ENCODE measurements around the gene DCTN5. TPM values are rescaled to one million over a fixed set of nuclear protein-coding genes. Genes with fewer than 3 reads are reported as not detected.

Gene DCTN5
- total RNA-seq, 8 experiments from 2014 or later, result 35.5 to 58.2 (median 44.9) TPM

DNA sequence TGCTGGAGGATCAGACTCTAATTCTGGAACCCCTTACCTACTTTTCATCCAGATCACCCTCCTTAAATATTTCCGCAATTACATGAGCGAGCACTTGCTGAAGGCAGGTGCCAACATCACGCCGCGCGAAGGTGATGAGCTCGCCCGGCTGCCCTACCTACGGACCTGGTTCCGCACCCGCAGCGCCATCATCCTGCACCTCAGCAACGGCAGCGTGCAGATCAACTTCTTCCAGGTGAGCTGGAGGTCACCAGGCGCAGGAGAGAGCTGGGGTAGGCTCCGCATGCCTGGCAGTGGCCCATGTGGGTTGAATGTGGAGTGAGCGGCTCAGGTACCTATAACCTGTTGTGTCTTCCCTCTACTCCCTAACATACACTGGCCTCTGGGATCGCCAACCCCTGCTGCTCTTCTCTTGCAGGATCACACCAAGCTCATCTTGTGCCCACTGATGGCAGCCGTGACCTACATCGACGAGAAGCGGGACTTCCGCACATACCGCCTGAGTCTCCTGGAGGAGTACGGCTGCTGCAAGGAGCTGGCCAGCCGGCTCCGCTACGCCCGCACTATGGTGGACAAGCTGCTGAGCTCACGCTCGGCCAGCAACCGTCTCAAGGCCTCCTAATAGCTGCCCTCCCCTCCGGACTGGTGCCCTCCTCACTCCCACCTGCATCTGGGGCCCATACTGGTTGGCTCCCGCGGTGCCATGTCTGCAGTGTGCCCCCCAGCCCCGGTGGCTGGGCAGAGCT is 48.3 kb downstream of the DCTN5 start:
- in situ Hi-C loops (cut with MboI; ENCODE audit: low pct_unique_long_range_greater_than_20kb in 2 of 9, low sequenced_read_pairs in 9 of 9, unreplicated experiment in 9 of 9), result loop anchor here in 1 of 9 experiments (25.0 kb wide), 1 partner anchor 823 kb away; no protein-coding TSS in a partner anchor
- no peaks in the 10 kb centered on the region for H3K4me1 ChIP-seq (replicated peaks in 1 of 2)
- no peak for ATAC-seq (replicated peaks in 6 of 8)
- H3K27ac ChIP-seq, result no peak overlapping the region
- no peak overlapping the region for H3K4me3 ChIP-seq
- 90 to 100% (median 100%) methylated on average over 2 to 18 of the region's 36 CpGs; no CpG with 5 or more reads in 5 of the 10 experiments for WGBS, 10 experiments

DNA sequence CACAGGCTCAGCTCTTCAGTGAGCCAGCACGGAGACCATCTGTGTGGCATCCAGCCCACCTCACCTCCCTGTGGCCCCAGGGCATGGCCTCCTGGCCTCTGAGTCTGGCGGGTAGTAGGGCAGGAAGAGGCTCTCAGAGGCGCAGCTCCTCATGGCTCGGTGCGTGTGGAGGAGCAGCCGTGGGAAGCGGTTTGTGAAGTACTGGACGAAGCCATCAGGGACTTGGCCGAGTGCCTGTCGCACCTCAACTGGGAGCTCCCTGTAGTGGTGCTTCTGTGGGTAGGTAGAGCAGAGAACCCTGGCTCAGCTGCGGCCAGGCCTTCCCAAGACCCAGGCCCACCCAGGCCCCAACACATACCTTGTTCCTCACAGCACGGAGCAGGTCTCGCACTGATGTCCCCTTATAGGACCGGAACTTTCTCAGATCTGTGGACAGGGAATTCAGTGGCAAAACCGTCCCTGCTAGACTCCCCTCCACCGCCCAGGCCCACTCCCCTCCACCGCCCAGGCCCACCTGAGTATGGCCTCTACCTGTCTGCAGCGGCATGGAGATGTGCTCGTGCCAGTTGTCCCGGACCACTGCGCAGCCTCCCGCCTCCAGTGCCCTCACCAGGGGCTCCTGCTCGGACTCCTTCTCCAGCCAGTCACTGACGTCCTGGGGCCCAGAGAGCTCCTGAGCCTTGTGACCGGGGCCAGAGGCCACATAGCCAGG is 49.7 kb downstream of the DCTN5 start:
- no peak overlapping the region for H3K4me3 ChIP-seq
- no peak for ATAC-seq (replicated peaks in 6 of 8)
- H3K4me1 ChIP-seq (replicated peaks in 1 of 2), result peaks cover 0 to 3% of the 10 kb centered on the region in 2 donors
- in situ Hi-C loops (cut with MboI; ENCODE audit: low pct_unique_long_range_greater_than_20kb in 2 of 9, low sequenced_read_pairs in 9 of 9, unreplicated experiment in 9 of 9), result loop anchor here in 1 of 9 experiments (25.0 kb wide), 1 partner anchor 821 kb away; no protein-coding TSS in a partner anchor
- WGBS, 10 experiments, result 97 to 100% methylated on average over 1 to 6 of the region's 25 CpGs; no CpG with 5 or more reads in 8 of the 10 experiments
- H3K27ac ChIP-seq, result no peak overlapping the region

DNA sequence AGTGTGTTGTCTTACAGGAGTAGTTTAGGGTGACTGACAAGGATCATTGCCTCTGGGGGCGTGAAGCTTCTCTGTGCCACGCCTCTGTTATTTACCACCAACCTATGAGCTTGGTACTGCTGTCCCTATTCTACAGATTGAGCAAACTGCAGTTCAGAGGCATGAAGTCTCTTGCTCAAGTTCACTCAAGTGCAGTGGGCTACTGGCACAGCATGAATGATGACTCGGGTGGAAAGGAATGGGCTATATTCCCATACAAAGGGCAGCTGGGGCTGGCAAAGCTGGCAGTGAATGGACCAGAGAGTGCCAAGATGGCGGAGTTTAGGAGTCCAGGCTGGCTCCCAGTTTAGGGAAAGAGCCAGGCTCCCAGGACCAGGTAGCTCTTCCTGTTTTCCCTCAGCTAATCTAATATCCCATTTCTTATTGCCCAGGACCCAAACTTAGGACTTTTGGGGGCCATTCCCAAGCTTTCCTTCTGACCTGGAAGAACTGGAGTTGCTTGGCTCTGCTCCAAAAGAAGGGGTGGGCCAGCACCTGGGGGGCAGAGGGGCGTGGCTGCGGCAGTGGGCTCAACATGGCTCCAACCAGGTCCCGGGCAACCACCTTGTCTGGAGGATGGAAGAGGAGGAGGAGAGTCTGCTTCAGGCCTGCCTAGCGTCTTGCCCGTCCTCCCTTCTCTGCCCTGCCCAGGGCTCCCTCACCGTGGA is 50.4 kb downstream of the DCTN5 start:
- no peak for ATAC-seq (replicated peaks in 6 of 8)
- H3K27ac ChIP-seq, result no peak overlapping the region
- in situ Hi-C loops (cut with MboI; ENCODE audit: low pct_unique_long_range_greater_than_20kb in 2 of 9, low sequenced_read_pairs in 9 of 9, unreplicated experiment in 9 of 9), result loop anchor here in 1 of 9 experiments (25.0 kb wide), 1 partner anchor 821 kb away; no protein-coding TSS in a partner anchor
- H3K4me1 ChIP-seq (replicated peaks in 1 of 2), result peaks cover 0 to 3% of the 10 kb centered on the region in 2 donors
- WGBS, 10 experiments, result 80 to 100% (median 100%) methylated on average over 1 to 4 of the region's 10 CpGs; no CpG with 5 or more reads in 3 of the 10 experiments
- H3K4me3 ChIP-seq, result no peak overlapping the region

DNA sequence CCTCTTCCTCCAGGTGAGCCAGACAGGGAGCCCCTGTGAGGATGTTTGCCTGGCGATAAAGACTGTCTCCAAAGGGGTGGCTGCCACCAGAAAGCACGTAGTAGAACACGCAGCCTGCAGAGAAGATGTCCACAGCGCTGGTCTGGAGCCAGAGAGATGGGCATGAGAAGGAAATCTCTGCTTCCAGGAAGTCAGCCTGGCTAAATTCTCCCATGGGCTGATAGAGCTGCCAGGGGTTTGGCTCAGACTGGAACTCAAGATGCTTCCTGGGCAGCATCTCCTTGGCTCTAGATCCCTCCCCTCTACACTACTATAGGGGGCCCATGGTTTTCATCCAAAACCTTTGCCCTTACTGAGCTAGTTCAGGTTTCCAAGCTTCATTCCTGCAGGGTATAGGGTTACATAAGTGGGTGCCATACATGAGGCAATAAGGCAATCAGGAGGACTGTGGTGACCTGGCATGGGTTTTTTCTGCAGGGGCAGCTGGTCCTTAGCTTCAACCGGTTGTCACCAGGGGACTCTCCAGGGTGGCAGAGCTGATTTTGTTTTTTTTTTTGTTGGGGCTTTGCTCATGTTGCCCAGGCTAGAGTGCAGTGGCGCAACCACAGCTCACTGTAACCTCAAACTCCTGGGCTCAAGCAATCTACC is 51.0 kb downstream of the DCTN5 start:
- no peak overlapping the region for H3K27ac ChIP-seq
- no peak overlapping the region for H3K4me3 ChIP-seq
- in situ Hi-C loops (cut with MboI; ENCODE audit: low pct_unique_long_range_greater_than_20kb in 2 of 9, low sequenced_read_pairs in 9 of 9, unreplicated experiment in 9 of 9), result loop anchor here in 1 of 9 experiments (25.0 kb wide), 1 partner anchor 820 kb away; no protein-coding TSS in a partner anchor
- 80 to 100% (median 100%) methylated on average over 1 to 4 of the region's 6 CpGs; no CpG with 5 or more reads in 4 of the 10 experiments for WGBS, 10 experiments
- no peak for ATAC-seq (replicated peaks in 6 of 8)
- peaks cover 0 to 3% of the 10 kb centered on the region in 2 donors for H3K4me1 ChIP-seq (replicated peaks in 1 of 2)

DNA sequence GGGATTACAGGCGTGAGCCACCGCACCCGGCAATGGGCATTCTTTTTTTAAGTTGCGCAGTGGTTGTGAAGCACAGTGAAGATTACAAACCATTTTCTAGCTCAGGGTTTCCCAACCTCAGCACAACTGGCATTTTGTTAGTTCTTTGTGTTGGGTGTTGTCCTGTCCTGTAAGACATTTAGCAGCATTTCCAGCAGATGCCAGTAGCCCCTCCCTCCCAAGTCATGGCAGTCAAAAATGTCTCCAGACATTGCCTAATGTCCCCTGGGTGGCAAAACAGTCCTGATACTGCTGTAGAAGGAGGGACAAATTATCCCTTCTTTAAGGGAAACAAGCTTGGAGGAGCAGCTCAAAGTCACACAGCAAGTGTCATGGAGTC is 53.0 kb downstream of the DCTN5 start:
- 100% methylated on average over 1 to 4 of the region's 4 CpGs; no CpG with 5 or more reads in 7 of the 10 experiments for WGBS, 10 experiments
- in situ Hi-C loops (cut with MboI; ENCODE audit: low pct_unique_long_range_greater_than_20kb in 2 of 9, low sequenced_read_pairs in 9 of 9, unreplicated experiment in 9 of 9), result loop anchor here in 1 of 9 experiments (25.0 kb wide), 1 partner anchor 818 kb away; no protein-coding TSS in a partner anchor
- Histone ChIP-seq H3K4me3 (peak overlapping the region in 2 of 5 donors; percentile 6 to 13), H3K27ac (peak overlapping the region in 1 of 2 donors; percentile 33), H3K4me1 (replicated peaks in 1 of 2) (peaks cover 0 to 3% of the 10 kb centered on the region in 2 donors)
- peak in 2 of 8 experiments; percentile 56 to 69 for ATAC-seq (replicated peaks in 6 of 8)

DNA sequence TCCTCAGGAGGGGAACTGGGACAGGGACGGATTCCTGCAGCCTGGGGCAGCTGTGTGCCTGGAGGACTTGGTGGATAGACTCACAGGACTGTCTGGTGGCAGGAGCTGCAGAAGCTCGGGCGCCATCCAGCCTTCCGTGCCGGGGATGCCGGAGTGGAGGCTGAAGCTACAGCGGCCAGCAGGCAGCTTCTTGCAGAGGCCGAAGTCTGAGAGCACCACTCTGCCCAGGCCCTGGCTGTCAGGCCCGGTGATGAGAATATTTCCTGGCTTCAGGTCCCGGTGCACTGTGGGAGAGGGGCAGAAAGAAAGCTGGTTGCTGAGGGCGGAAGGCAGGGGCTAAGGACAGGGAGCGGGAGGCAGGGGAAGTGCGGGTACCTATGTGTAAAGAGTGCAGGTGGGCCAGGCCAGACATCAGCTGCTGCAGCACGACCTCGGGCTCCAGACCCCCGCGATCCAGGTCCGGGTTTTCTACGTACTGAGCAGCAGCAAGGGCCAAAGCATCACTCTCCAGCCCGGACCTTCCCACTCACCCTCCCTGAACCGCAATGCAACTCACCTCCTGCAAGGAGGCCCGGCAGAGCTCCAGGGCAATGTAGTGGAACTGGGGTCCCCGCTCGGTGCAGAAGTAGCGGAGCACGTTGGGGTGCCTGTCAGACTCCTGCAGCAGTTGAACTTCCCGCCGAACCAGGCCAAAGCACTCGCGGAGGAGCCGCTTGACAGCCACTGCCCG is 53.5 kb downstream of the DCTN5 start:
- peak overlapping the region in 1 of 2 donors; percentile 33 for H3K27ac ChIP-seq
- peaks cover 0 to 3% of the 10 kb centered on the region in 2 donors for H3K4me1 ChIP-seq (replicated peaks in 1 of 2)
- ATAC-seq (replicated peaks in 6 of 8), result peak; percentile 33 to 93 (median 88)
- WGBS, 10 experiments, result 20 to 48% (median 22%) methylated on average over 1 to 16 of the region's 32 CpGs; no CpG with 5 or more reads in 2 of the 10 experiments
- H3K4me3 ChIP-seq, result peak overlapping the region in 2 of 5 donors; percentile 6 to 13
- in situ Hi-C loops (cut with MboI; ENCODE audit: low pct_unique_long_range_greater_than_20kb in 2 of 9, low sequenced_read_pairs in 9 of 9, unreplicated experiment in 9 of 9), result loop anchor here in 1 of 9 experiments (25.0 kb wide), 1 partner anchor 817 kb away; no protein-coding TSS in a partner anchor

DNA sequence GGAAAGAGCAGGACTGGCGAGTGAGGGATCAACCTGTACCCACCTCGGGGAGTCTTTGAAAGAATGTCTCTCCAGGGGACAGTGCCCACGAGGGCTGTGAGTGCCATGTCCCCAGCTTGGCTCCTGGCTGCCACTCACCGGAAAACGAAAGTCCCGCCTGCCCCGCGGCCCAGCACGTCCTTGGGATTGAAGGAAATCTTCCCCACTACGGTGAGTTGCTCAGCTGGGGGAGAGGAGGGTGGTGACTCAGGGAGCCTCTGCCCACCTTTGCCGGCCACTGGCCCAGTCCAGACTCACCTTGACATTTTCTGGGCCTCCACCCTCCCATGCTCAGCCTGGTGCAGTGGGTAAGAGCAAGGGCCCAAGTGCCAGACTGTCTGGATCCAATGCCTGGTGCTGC is 54.5 kb downstream of the DCTN5 start:
- H3K4me3 ChIP-seq, result no peak overlapping the region
- in situ Hi-C loops (cut with MboI; ENCODE audit: low pct_unique_long_range_greater_than_20kb in 2 of 9, low sequenced_read_pairs in 9 of 9, unreplicated experiment in 9 of 9), result loop anchor here in 1 of 9 experiments (25.0 kb wide), 1 partner anchor 817 kb away; no protein-coding TSS in a partner anchor
- WGBS, 10 experiments, result 20 to 92% (median 89%) methylated on average over 1 to 6 of the region's 11 CpGs; no CpG with 5 or more reads in 3 of the 10 experiments
- H3K4me1 ChIP-seq (replicated peaks in 1 of 2), result peaks cover 0 to 3% of the 10 kb centered on the region in 2 donors
- ATAC-seq (replicated peaks in 6 of 8), result no peak
- H3K27ac ChIP-seq, result no peak overlapping the region

DNA sequence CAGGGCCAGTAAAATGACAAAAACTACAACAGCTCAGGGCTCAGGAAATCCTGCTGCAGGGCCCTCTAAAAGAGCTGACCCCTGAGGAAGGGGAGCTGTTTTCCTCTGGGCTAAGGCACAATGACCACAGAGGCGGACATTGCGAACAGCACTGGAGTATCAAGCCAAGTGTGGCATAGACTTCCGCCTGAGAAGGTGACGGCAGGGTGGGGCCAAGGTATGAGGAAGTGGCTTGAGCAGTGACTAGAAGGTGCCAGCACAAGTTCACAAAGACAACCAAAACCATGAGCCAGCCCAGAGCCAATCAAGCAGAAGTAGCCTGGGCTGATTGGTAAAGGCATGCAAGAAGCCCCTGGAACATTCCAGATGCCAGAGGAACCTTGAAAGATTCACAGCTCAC is 57.8 kb downstream of the DCTN5 start:
- WGBS, 10 experiments, result 31 to 100% (median 80%) methylated on average over 1 to 4 of the region's 4 CpGs; no CpG with 5 or more reads in 4 of the 10 experiments
- no peak for ATAC-seq (replicated peaks in 6 of 8)
- Histone ChIP-seq H3K4me3 (no peak overlapping the region), H3K27ac (no peak overlapping the region), H3K4me1 (replicated peaks in 1 of 2) (peaks cover 0 to 3% of the 10 kb centered on the region in 2 donors)
- in situ Hi-C loops (cut with MboI; ENCODE audit: low pct_unique_long_range_greater_than_20kb in 2 of 9, low sequenced_read_pairs in 9 of 9, unreplicated experiment in 9 of 9), result loop anchor here in 1 of 9 experiments (25.0 kb wide), 1 partner anchor 813 kb away; no protein-coding TSS in a partner anchor

DNA sequence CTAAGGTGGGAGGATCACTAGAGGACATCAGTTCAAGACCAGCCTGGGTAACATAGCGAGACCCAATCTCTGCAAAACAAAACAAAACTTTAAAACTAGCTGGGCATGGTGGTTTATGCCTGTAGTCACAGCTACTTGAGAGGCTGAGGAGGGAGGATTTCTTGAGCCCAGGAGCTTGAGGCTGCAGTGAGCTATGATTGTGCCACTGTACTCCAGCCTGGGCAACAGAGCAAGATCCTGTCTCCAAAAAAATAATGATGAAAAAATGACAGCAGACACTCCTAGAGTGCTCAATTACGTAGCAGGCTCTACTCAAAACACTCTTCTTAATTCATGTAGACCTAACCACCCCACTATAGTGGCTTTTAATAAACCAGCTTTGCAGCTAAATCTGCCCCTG is 58.8 kb downstream of the DCTN5 start:
- in situ Hi-C loops (cut with MboI; ENCODE audit: low pct_unique_long_range_greater_than_20kb in 2 of 9, low sequenced_read_pairs in 9 of 9, unreplicated experiment in 9 of 9), result loop anchor here in 1 of 9 experiments (25.0 kb wide), 1 partner anchor 812 kb away; no protein-coding TSS in a partner anchor
- no peak overlapping the region for H3K4me3 ChIP-seq
- H3K4me1 ChIP-seq (replicated peaks in 1 of 2), result peaks cover 0 to 2% of the 10 kb centered on the region in 2 donors
- no peak for ATAC-seq (replicated peaks in 6 of 8)
- no peak overlapping the region for H3K27ac ChIP-seq
- WGBS, 10 experiments, result 40 to 86% (median 65%) methylated on average over 1 to 2 of the region's 2 CpGs; no CpG with 5 or more reads in 3 of the 10 experiments

DNA sequence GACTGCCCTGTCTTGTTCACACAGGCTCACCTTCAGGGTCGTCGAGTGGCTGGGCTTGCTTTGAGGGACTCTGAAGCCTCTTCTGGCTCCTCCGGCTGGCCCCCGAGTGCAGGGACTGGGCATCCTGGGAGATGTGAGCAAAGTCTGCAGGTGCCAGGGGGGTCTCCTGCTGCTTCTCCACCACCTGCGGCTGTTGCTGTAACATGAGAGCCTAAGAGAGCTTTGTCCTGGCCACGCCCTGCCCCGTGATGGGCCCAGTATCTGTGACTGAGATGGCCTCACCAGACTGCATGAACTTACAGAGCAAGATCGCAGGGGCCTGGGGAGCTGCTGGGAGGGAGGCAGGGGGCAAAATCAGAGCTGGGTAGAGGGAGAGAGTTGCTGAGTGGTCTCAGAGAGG is 59.2 kb downstream of the DCTN5 start:
- 5 to 21% (median 20%) methylated on average over 1 to 5 of the region's 8 CpGs; no CpG with 5 or more reads in 7 of the 10 experiments for WGBS, 10 experiments
- no peak overlapping the region for H3K27ac ChIP-seq
- H3K4me1 ChIP-seq (replicated peaks in 1 of 2), result no peaks in the 10 kb centered on the region
- no peak overlapping the region for H3K4me3 ChIP-seq
- in situ Hi-C loops (cut with MboI; ENCODE audit: low pct_unique_long_range_greater_than_20kb in 2 of 9, low sequenced_read_pairs in 9 of 9, unreplicated experiment in 9 of 9), result loop anchor here in 1 of 9 experiments (25.0 kb wide), 1 partner anchor 812 kb away; no protein-coding TSS in a partner anchor
- peak in 3 of 8 experiments; percentile 75 to 88 (median 82) for ATAC-seq (replicated peaks in 6 of 8)

DNA sequence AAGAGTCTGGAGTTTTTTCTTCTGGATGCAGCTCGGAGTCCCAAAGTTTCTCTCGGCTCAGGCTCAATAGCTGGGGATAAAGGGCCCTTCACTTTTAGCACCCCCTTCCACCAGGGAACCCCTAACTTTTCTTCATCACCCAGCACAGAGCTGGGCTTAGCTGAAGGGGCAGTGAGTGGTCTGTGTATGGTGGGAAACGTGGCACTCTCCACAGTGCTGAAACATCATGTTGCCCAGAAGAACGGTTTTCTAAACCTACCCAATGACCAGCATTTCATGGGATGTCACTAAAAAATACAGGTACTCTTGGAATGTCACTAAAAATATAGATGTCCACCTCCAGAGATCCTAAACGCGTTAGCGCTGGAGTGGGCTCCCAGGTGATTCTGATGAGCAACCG is 59.8 kb downstream of the DCTN5 start:
- 0 to 81% (median 53%) methylated on average over 1 to 5 of the region's 8 CpGs; no CpG with 5 or more reads in 3 of the 10 experiments for WGBS, 10 experiments
- Histone ChIP-seq H3K4me3 (no peak overlapping the region), H3K4me1 (replicated peaks in 1 of 2) (no peaks in the 10 kb centered on the region), H3K27ac (no peak overlapping the region)
- ATAC-seq (replicated peaks in 6 of 8), result no peak
- in situ Hi-C loops (cut with MboI; ENCODE audit: low pct_unique_long_range_greater_than_20kb in 2 of 9, low sequenced_read_pairs in 9 of 9, unreplicated experiment in 9 of 9), result loop anchor here in 1 of 9 experiments (25.0 kb wide), 1 partner anchor 811 kb away; no protein-coding TSS in a partner anchor

Measured in motor neuron (in vitro differentiated cells).